Epidermal melanocyte (primary cell): ENCODE measurements around the gene PIAS2.

Experiments used
- DNase-seq: peaks from one replicate; pipeline ENCODE4 v3.0.0; 2011; ENCODE audit warnings: low spot score; ENCODE audit not compliant: insufficient read length

Gene PIAS2

DNA sequence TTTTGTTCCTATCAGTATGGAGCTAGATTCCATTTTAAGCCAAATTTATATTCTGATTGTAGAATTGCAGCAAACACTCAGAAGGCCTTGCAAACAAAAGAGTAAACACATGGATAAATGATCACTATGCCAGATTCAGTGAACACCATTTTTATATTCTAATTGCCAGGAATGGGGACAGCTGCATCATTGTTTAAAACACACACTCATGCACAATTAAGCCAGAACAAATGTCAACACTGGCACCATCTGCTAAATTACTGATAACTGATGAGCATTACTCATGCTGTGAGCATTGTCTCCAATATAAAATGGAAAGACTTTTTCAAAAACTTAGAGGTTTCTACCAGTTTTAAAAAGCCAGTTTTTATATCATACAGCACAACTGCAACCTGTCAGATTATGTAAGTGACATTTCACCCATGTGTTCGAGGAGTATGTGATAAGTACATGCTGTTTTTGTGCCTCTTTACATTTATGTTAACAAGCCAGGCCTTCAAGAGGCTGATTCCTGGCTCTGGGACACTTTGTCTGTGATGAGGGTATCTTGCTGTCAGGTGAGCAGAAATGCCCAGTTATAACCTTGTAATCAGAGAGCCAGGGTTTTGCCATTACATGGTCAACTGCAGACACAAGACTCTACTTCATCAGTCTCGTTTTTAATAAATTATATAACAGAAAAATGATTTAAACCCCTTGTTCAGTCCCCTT is 156.1 kb downstream of the PIAS2 start:
- no peak for DNase-seq

DNA sequence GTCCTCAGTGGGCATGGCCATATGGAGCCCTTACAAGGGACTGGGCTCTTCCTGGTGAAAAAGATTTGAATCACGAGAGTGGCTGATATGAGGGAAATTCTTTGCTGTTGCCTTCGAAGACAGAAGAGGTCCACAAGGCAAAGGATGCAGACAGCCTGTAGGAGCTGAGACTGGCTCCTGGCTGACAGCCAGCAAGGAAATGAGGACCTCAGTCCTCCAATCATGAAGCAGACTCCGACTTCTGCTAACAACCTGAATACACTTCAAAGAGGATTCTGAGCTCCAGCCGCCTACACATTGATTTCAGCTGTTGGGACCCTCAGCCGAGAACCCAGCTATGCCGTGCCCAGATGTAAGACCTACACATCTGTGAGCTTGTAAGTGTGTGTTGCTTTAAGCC is 157.4 kb downstream of the PIAS2 start:
- DNase-seq = no peak

GRCh38 chr18:46756559-46757201 is 160.6 kb downstream of the PIAS2 start, which contains the start of gene ST8SIA5:
Gene ST8SIA5, minus strand, starts transcription at chr18:46757053. Its CDS starts 545 bp downstream, at chr18:46756508.
- DNase-seq = no peak

GRCh38 chr18:46756025-46756558 is 161.2 kb downstream of the PIAS2 start:
- no peak for DNase-seq

GRCh38 chr18:46755315-46756024 is 161.8 kb downstream of the PIAS2 start:
- no peak for DNase-seq

DNA sequence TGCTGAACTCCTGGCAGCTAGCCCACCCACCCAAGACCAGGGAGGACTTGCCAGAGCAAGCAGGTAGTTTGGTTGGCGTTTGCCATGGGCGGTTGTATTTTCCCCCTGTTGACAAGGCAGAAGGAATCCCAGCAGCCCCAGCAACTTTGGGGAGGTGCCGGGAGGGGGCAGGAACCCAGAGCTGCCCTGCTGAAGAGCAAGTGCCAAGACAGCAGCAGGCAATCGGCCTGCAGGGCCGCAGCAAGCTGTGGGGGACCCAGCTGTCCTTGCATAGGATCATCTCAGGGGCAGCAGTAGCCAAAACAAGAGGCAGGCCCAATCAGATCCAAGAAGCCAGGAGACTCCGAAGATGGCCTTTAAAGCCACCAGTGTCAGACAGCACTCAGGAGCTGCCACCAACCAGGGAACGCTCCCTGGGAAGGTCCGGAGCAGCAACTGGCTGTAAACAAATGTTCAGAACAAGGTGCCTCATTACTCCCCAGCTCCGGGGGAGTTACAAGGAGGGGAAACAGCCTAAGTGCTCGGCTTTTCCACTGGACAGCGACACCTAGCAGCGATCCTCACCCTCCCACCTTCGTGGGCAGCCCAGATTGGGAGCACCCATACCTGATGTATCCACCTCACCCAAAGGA is 162.5 kb downstream of the PIAS2 start:
- no peak for DNase-seq

GRCh38 chr18:46754188-46754587 is 163.1 kb downstream of the PIAS2 start:
- DNase-seq = no peak
